AG08396 (cell line): ENCODE results near the gene REPIN1.
A peak's percentile ranks its signal among the peaks of the same experiment; 100 is the strongest.
"Not testable (repeated sequence)": the region's sequence is repeated elsewhere in the genome, so short reads cannot be mapped to it uniquely, and the experiment has no call there.

Source experiments
- DNase-seq: peaks from one replicate; pipeline ENCODE4 v3.0.0; 2012; ENCODE audit warnings: low spot score, mixed read lengths

Gene REPIN1

GRCh38 chr7:150376560-150376959 is 7.9 kb downstream of the REPIN1 start:
- no peak for DNase-seq

- no peak for DNase-seq
Observed at GRCh38 chr7:150377196-150377595, 8.6 kb downstream of the REPIN1 start.

DNA sequence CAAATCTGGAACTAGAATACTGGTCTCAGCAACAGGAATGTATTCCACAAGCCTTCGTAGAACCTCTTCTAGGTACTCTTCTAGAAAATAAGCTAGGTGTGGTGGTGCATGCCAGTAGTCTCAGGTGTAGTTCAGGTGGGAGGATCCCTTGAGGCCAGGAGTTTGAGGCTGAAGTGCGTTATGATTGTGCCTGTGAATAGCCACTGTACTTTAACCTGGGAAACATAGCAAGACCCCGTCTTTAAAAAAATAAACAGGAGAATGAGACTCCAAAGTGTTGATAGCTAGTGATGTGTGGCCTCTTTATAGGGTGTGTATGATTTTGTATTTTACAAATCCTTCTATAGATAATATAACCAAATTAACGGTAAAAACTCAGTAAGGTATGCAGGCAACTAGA is 9.0 kb downstream of the REPIN1 start:
- DNase-seq = no peak

- peak; percentile 58 for DNase-seq
Observed at GRCh38 chr7:150378115-150378852, 9.7 kb downstream of the REPIN1 start.

DNA sequence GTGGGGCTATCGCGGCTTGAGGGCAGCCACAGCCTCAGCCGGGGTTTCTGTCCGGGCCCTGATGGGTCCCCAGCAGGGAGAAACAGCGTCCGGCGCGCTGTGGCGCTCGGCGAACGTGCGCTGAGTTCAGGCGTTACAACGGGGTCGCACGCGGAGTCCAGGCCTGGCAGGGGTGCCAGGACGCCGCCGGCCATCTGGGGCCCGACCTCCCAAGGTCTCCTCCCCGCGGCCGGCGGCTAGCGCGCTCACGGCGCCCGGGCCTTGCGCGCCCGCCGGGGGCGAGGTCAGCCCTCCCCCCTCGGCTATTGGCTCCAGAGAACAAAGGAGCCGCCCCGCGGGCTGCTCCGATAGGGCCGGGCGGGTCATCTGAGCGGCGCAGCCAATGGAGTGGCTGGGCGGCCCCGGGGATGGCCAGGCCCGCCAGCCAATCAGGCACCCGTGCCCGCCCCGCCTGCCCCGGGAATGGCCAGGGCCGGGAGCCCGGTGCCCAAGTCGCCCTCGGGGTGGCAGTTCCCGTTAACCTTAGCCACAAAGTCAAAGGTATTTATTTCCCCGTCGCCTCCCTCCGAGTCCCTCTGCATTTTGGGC is 10.3 kb downstream of the REPIN1 start, which contains the start of gene ZNF775:
ZNF775 (plus strand) TSS at position 478 of the 588 bp plus-strand sequence. CDS start 9,141 bp downstream, outside the sequence.
- DNase-seq = peak; percentile 100

GRCh38 chr7:150379441-150380379 is 11.1 kb downstream of the REPIN1 start:
- DNase-seq = peak; percentile 46

GRCh38 chr7:150380463-150380862 is 11.8 kb downstream of the REPIN1 start:
- DNase-seq = no peak

GRCh38 chr7:150381096-150381495 is 12.5 kb downstream of the REPIN1 start:
- DNase-seq = no peak

GRCh38 chr7:150381785-150382122 is 13.1 kb downstream of the REPIN1 start:
- DNase-seq = no peak

DNA sequence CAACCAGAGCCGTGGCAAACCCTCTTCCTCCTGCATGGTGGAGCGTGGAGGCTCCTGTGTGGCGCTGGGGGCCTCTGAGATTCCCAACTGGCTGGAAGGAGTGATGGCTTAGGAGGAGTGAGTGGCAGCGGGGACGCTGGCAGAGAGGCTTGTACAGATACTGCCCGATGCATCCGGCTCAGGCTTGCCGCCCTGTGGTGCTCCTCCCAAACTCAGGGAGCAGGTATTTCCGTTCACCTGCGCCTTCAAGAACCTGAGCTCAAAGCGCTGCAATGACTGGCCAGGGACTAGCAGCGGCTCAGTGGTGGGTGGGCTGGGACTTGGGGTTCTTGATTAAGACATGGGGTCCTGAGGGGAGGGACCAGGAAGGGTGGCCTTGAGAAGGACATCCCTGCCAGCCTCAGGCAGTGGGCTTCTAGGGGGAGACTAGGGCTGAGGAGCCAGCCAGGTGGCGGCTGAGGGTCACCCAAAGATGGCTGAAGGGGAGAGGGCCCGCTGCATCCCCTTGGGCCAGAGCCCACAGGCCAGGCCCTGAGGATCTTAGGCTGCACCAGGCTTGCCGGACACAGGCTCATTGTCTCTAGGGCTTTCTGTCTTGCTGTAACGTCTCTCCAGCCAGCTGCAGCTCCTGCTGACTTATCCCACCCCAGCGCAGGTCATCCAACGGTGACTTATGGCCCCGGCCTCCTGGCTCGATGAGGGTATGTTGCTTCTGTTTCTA is 13.7 kb downstream of the REPIN1 start:
- no peak for DNase-seq

GRCh38 chr7:150382844-150383225 is 14.2 kb downstream of the REPIN1 start:
- DNase-seq = no peak

DNA sequence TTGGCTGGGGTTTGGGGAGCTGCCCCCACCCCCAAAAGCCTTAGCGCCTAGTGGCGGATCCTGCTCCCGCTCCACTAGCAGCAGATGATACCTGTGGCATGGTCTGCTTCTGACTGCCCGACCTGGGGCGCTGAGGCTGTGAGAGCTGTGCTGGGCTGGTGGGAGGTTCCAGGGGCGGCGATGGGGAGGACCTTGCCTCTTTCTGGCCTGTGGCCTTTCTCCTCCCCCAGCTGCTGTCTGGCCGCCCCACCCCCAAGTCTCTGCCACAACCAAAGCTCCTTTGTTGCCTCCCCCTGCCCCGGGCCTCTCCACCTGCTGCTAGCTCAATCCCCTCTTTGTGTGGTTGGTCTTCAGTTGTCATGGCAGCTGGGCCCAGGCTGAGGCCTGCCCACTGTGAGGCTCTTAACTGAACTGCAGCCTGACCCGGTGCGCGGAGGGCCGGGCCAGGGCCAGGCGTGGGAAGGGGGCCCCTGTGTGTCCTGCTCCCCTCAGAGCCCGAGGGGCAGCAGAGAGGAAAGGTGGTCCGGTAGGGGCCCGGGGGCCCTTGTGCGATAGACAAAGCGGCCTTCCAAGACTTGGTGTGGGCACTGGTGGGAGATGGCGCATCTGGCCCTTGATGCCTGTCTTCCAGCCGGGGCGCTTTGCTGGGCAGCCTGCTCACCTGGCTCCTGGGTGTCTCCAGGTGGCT is 15.2 kb downstream of the REPIN1 start:
- DNase-seq = no peak

DNA sequence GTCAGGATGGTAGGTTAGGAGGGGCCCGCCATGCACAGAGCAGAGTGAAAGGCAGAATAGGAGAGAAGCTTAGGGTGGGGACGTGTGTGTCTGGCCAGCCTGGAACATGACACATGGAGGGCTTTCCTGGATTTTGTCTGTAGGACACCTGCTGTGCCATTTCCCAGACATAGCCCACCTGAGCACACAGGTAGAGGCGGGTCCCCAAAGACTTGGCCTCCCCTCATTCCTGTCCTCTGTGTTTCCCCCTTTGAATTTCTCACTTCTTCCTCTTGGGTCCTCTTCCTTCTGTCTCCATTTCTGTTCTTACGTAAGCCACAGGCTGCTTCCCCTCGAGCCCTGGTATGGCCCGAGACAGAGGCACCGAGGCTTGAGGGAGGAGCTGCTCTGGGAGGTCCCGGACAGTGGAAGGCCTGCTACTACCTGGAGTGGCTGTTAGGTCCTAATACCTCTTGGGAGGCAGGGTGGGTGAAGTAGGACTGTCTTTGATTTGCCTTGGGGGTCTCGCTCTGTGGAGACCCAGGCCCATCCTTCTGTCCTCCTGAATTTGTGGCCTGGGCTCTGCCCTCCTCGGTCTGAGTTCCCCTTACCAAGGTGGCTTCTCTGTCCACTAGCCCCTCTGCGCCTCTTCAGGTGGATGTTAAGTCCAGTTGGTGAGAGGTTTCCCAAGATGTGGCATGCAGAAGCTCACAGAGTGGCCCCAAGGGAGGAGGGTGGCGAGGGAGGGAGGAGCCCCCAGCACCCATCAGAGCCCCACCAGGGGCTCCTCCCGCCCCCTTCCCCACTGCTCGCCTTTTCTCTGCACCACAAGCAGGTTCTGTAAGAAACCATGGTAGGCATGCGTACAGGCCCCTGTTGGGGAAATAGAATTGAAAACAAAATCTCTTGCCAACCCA is 16.0 kb downstream of the REPIN1 start:
- no peak for DNase-seq

DNA sequence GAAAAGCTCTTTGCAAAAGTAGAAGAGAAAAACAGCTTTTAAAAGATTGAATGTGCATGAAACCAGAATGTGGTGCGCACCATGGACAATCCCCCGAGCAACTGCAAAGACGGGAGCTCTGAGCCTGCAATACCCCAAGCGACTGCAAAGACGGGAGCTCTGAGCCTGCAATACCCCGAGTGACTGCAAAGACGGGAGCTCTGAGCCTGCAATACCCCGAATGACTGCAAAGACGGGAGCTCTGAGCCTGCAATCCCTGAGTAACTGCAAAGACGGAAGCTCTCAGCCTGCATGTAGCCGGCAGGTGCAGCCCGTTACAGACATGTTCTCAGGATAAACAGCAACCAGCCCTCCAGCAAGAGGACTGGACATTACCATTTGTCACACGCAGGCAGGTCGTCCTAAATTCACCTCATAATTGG is 16.7 kb downstream of the REPIN1 start:
- no peak for DNase-seq

DNA sequence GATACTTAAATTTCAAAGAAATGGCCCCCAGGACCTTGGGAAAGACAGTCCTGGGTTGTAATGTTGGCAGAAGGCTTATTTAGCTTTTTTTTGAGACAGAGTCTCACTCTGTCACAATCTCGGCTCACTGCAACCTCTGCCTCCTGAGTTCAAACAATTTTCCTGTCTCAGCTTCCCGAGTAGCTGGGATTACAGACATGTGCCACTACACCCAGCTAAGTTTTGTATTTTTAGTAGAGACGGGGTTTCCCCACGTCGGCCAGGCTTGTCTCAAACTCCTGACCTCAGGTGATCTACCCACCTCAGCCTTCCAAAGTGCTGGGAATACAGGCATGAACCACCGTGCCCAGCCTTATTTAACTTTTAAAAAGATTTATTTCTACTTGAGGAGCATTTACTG is 17.3 kb downstream of the REPIN1 start:
- not testable (repeated sequence) for DNase-seq

GRCh38 chr7:150388306-150388705 is 19.7 kb downstream of the REPIN1 start:
- DNase-seq = no peak

DNA sequence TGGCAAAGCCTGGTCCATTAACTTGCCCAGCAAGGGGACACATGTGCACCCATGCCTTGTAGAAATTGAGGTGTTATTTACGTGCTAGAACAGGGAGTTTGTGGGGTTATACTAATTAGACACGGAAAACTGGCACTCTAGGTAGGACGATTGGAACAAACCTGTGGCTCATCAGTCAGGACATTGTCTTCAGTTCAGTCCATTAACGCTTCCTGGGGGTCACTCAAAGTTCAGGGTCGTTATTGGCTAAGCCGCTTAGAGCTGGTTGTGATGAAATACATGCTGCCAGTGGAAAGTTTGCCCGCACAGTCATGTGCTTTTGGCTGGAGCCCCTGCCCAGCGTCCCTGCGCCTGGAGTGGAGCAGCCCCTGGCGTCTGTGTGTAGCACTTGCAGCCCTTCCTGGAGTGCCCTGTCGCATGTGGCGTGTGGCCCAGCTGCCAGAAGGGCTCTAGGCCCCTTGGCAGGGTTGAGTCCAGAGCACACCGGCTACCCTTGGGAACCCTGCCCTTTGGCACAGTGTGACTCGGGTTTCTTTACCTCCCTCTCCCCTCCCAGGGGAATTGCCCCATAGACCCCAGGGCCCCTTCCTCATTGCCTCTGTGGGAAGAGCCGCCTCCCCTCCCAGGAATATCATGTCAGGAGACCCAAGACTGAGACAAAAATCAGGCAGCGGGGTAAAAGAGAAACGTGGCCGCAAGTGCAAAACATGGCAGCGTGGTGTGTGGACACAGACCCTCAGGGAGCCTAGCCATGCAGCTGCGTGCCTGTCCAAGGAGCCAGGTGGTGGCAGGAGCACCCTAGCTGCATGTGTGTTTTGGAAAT is 20.3 kb downstream of the REPIN1 start:
- DNase-seq = peak; percentile 67

- no peak for DNase-seq
Observed at GRCh38 chr7:150389532-150389816, 20.9 kb downstream of the REPIN1 start.

GRCh38 chr7:150390205-150390604 is 21.6 kb downstream of the REPIN1 start:
- no peak for DNase-seq

DNA sequence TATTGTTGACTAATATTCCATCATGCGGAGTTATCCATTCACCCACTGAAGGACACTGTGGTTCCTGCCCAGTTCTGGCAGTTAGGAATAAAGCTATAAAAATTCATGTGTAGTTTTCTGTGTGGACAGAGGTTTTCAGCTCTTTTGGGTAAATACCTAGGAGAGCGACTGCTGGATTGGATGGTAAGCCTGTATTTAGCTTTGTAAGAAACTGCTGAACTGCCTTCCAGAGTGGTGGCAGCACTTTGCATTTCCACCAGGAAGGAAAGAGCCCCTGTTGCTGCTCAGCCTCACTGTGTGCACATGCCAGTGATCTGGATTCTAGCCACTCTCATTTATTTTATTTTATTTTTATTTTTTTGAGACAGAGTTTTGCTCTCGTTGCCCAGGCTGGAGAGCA is 24.7 kb downstream of the REPIN1 start:
- no peak for DNase-seq
